ENCODE data around the gene ZBP1.

The ZBP1 gene

GRCh38 chr20:57560554-57561355, 59.5 kb downstream of the ZBP1 start, which contains the start of gene PCK1:
PCK1 (plus strand) TSS chr20:57561110; CDS start chr20:57561412, 302 bp downstream.
- ChIA-PET POLR2A (ENCODE audit: low non-redundant PET) (no interaction called here), CTCF (interaction anchor here (0.6 to 0.9 kb wide), 2 partner anchors 17 to 21 kb away, joined by 4 to 6 read pairs; no protein-coding TSS in a partner anchor)
- no peak for TF ChIP-seq CTCF (conservative IDR thresholded peaks at IDR 0.05; ENCODE audit: low read depth)
- no peak within 1 kb of the TSS for H3K27ac ChIP-seq
- DNase-seq (ENCODE audit: low spot score), result peak; percentile 69

- ChIA-PET CTCF (interaction anchor here (0.6 kb wide), 1 partner anchor 33 kb away, joined by 3 read pairs; no protein-coding TSS in a partner anchor), POLR2A (ENCODE audit: low non-redundant PET) (no interaction called here)
- H3K27ac ChIP-seq, result no peak overlapping the region
- no peak for TF ChIP-seq CTCF (conservative IDR thresholded peaks at IDR 0.05; ENCODE audit: low read depth)
- DNase-seq (ENCODE audit: low spot score), result no peak
These were observed 60.3 kb downstream of the ZBP1 start for GRCh38 chr20:57559658-57560553.

- TF ChIP-seq CTCF (conservative IDR thresholded peaks at IDR 0.05; ENCODE audit: low read depth), result no peak
- CTCF ChIA-PET, result interaction anchor here (0.6 kb wide), 1 partner anchor 32 kb away, joined by 3 read pairs; no protein-coding TSS in a partner anchor
- no peak for DNase-seq (ENCODE audit: low spot score)
These were observed 61.0 kb downstream of the ZBP1 start for GRCh38 chr20:57559289-57559634.

GRCh38 chr20:57558614-57559288, 61.5 kb downstream of the ZBP1 start:
- no peak overlapping the region for H3K27ac ChIP-seq
- TF ChIP-seq CTCF (conservative IDR thresholded peaks at IDR 0.05; ENCODE audit: low read depth), result no peak
- DNase-seq (ENCODE audit: low spot score), result no peak
- ChIA-PET POLR2A (ENCODE audit: low non-redundant PET) (no interaction called here), CTCF (interaction anchor here (0.6 to 0.9 kb wide), 4 partner anchors 30 to 128 kb away, joined by 3 read pairs; no protein-coding TSS in a partner anchor)

More at GRCh38 chr20:57559289-57559634, 61.0 kb downstream of the ZBP1 start:
- no peak overlapping the region for H3K27ac ChIP-seq
- POLR2A ChIA-PET (ENCODE audit: low non-redundant PET), result no interaction called here

GRCh38 chr20:57557926-57558613, 62.2 kb downstream of the ZBP1 start:
- ChIA-PET CTCF (interaction anchor here (0.6 to 0.9 kb wide), 3 partner anchors 31 to 129 kb away, joined by 3 read pairs; no protein-coding TSS in a partner anchor), POLR2A (ENCODE audit: low non-redundant PET) (no interaction called here)
- H3K27ac ChIP-seq, result no peak overlapping the region
- no peak for DNase-seq (ENCODE audit: low spot score)
- no peak for TF ChIP-seq CTCF (conservative IDR thresholded peaks at IDR 0.05; ENCODE audit: low read depth)
